IMR-90 (cell line): ENCODE data around the gene ZDHHC18. TPM values are rescaled to one million over a fixed set of nuclear protein-coding genes. Genes with fewer than 3 reads are reported as not detected.

Experiments used
- ATAC-seq: fragments of 200-7000 bp; cut with Tn5 transposase; 2 replicates; pipeline ENCODE4 v1.9.1; 2020; ENCODE audit warnings: low read depth, mild to moderate bottlenecking, moderate library complexity
- BruUV-seq: library from RNA; stranded (reverse); fragments of 400-500 nt; replicated peaks from 2 replicates; lab custom pipeline; 2021; lab: Mats Ljungman, UMichigan
- CTCF ChIA-PET: fragments of 300-600 bp; formaldehyde crosslinking; extraction: SDS; loops from one replicate; lab custom pipeline; 2021; ENCODE audit warnings: antibody characterized with exemption; lab: Yijun Ruan, JAX
- POLR2A ChIA-PET: fragments of 300-600 bp; sonication (Branson Sonifier 250); formaldehyde crosslinking; loops from one replicate; lab custom pipeline; 2022; ENCODE audit warnings: antibody characterized with exemption; ENCODE audit not compliant: unreplicated experiment; lab: Charles Lee
- DNase-seq: peaks from one replicate; pipeline ENCODE4 v3.0.0; 2013
- H2AFZ ChIP-seq: replicated peaks from 2 replicates; pipeline ENCODE3; 2013; ENCODE audit warnings: low read length, mild to moderate bottlenecking; ENCODE audit not compliant: poor library complexity
- H2AK5ac ChIP-seq: 2 replicates; pipeline ENCODE4 v1.6.1; 2013; ENCODE audit warnings: low read depth, low read length, inconsistent platforms
- H2AK9ac ChIP-seq: replicated peaks from 2 replicates; pipeline ENCODE3; 2013; ENCODE audit warnings: mild to moderate bottlenecking, low read depth, low read length, moderate library complexity; ENCODE audit not compliant: poor library complexity
- H2BK120ac ChIP-seq: 2 replicates; pipeline ENCODE4 v1.6.1; 2013; ENCODE audit warnings: low read depth, low read length, inconsistent platforms
- H2BK15ac ChIP-seq: 3 replicates; pipeline ENCODE4 v1.6.1; 2013; ENCODE audit warnings: low read depth, low read length, inconsistent platforms
- H2BK20ac ChIP-seq: 2 replicates; pipeline ENCODE4 v1.6.1; 2013; ENCODE audit warnings: low read depth, mild to moderate bottlenecking, inconsistent platforms, low read length, moderate library complexity
- H2BK5ac ChIP-seq: 2 replicates; pipeline ENCODE4 v1.6.1; 2013; ENCODE audit warnings: mild to moderate bottlenecking, low read depth, low read length, inconsistent platforms; ENCODE audit not compliant: poor library complexity, severe bottlenecking
- H3K14ac ChIP-seq: replicated peaks from 2 replicates; pipeline ENCODE4 v1.6.1; 2013; ENCODE audit warnings: low read depth, low read length, inconsistent platforms
- H3K18ac ChIP-seq: 2 replicates; pipeline ENCODE4 v1.6.1; 2013; ENCODE audit warnings: low read depth, low read length, control low read depth
- H3K23ac ChIP-seq: 2 replicates; pipeline ENCODE4 v1.6.1; 2013; ENCODE audit warnings: low read depth, low read length, inconsistent platforms
- H3K27ac ChIP-seq: 2 replicates; pipeline ENCODE4 v1.5.1; 2013; ENCODE audit warnings: mild to moderate bottlenecking, control low read depth, low read length; ENCODE audit not compliant: insufficient read depth
- H3K27me3 ChIP-seq: 2 replicates; pipeline ENCODE4 v1.6.1; 2013; ENCODE audit warnings: low read length; ENCODE audit not compliant: control insufficient read depth, insufficient read depth
- H3K36me3 ChIP-seq: 2 replicates; pipeline ENCODE4 v1.6.1; 2013; ENCODE audit warnings: low read length, mixed read lengths; ENCODE audit not compliant: control insufficient read depth, insufficient read depth
- H3K4ac ChIP-seq: 2 replicates; pipeline ENCODE4 v1.6.1; 2013; ENCODE audit warnings: low read depth, low read length, inconsistent platforms
- H3K4me1 ChIP-seq: 2 replicates; pipeline ENCODE4 v1.6.1; 2013; ENCODE audit warnings: low read length, mixed read lengths; ENCODE audit not compliant: control insufficient read depth, insufficient read depth
- H3K4me2 ChIP-seq: 2 replicates; pipeline ENCODE4 v1.6.1; 2013; ENCODE audit warnings: low read depth, mild to moderate bottlenecking, control low read depth, low read length, moderate library complexity
- H3K4me3 ChIP-seq: 2 replicates; pipeline ENCODE4 v1.5.1; 2013; ENCODE audit warnings: low read depth, mild to moderate bottlenecking, control low read depth, low read length, moderate library complexity; ENCODE audit not compliant: insufficient read depth
- H3K56ac ChIP-seq: 2 replicates; pipeline ENCODE4 v1.6.1; 2013; ENCODE audit warnings: low read length, inconsistent platforms; ENCODE audit not compliant: insufficient read depth; ENCODE audit errors: extremely low read depth
- H3K79me1 ChIP-seq, 2 experiments: 2 replicates each; pipeline ENCODE4 v1.6.1; 2013; ENCODE audit warnings: low read length in 2 of 2, inconsistent platforms in 1 of 2, low read depth in 1 of 2
- H3K9ac ChIP-seq: 2 replicates; pipeline ENCODE4 v1.6.1; 2013; ENCODE audit warnings: low read depth, low read length, control low read depth
- H3K9me1 ChIP-seq: 2 replicates; pipeline ENCODE4 v1.6.1; 2013; ENCODE audit warnings: low read length, inconsistent platforms; ENCODE audit not compliant: insufficient read depth
- H3K9me3 ChIP-seq: 2 replicates; pipeline ENCODE4 v1.6.1; 2013; ENCODE audit warnings: low read length; ENCODE audit not compliant: control insufficient read depth, insufficient read depth
- H4K20me1 ChIP-seq: 2 replicates; pipeline ENCODE4 v1.6.1; 2013; ENCODE audit warnings: low read length, inconsistent platforms; ENCODE audit not compliant: insufficient read depth
- H4K5ac ChIP-seq: 2 replicates; pipeline ENCODE4 v1.6.1; 2013; ENCODE audit warnings: mild to moderate bottlenecking, low read depth, low read length, control low read depth
- H4K8ac ChIP-seq, 2 experiments: 2 replicates each; pipeline ENCODE4 v1.6.1; 2013; ENCODE audit warnings: low read depth in 2 of 2, low read length in 2 of 2, control low read depth in 1 of 2, inconsistent platforms in 1 of 2
- H4K91ac ChIP-seq: 2 replicates; pipeline ENCODE4 v1.6.1; 2013; ENCODE audit warnings: low read depth, low read length, inconsistent platforms; ENCODE audit not compliant: insufficient read depth
- CEBPB ChIP-seq: IDR thresholded peaks from 2 replicates; pipeline ENCODE4 v1.6.1; 2012; ENCODE audit warnings: low read depth, low read length, improper control_type of control experiment
- FOS ChIP-seq: fragments of 150-350 bp; IDR thresholded peaks from 2 replicates; pipeline ENCODE4 v1.6.1; 2016; ENCODE audit warnings: low read depth, low read length
- MAZ ChIP-seq: IDR thresholded peaks from 2 replicates; pipeline ENCODE4 v1.6.1; 2012; ENCODE audit warnings: low read depth, mild to moderate bottlenecking, low read length, improper control_type of control experiment, moderate library complexity, borderline replicate concordance
- MXI1 ChIP-seq: IDR thresholded peaks from 2 replicates; pipeline ENCODE4 v1.6.1; 2012; ENCODE audit warnings: low read depth, mild to moderate bottlenecking, low read length, moderate library complexity, borderline replicate concordance
- USF2 ChIP-seq: fragments of 150-350 bp; IDR thresholded peaks from 2 replicates; pipeline ENCODE4 v1.6.1; 2017; ENCODE audit warnings: mild to moderate bottlenecking, antibody characterized with exemption, low read length, low read depth
- WGBS, 2 experiments: methylation state at CpG; one replicate each; pipeline versions ENCODE4 v1.1.5 to v1.1.7; 2013; ENCODE audit warnings: missing lambda C conversion rate in 2 of 2; ENCODE audit not compliant: insufficient read length in 1 of 2; ENCODE audit errors: extremely low coverage in 2 of 2; 5-methylcytosine and 5-hydroxymethylcytosine counted together
- dilution Hi-C: fragments of 300-500 bp; cut with HindIII; formaldehyde crosslinking; loops from one replicate; pipeline ENCODE4 v1.14.3; 2018; ENCODE audit warnings: low sequenced_read_pairs; ENCODE audit not compliant: unreplicated experiment
- in situ Hi-C: fragments of 300-500 bp; cut with MboI; formaldehyde crosslinking; loops from 3 replicates; pipeline ENCODE4 v1.14.3; 2019; ENCODE audit warnings: low sequenced_read_pairs, inconsistent platforms, mixed read lengths
- intact Hi-C: fragments of 100-400 bp; cut with micrococcal nuclease; formaldehyde crosslinking; loops from 2 replicates; pipeline ENCODE4 v1.10.0; 2022
- polyA plus RNA-seq, 3 experiments: library from polyadenylated mRNA; depleted of rRNA; stranded (reverse); fragments of >200 nt; gene quantifications; 2 replicates each; pipeline ENCODE4 v1.2.3, GENCODE V29; 2012; ENCODE audit warnings: low replicate concordance in 1 of 3
- total RNA-seq: library from RNA; depleted of rRNA; stranded (reverse); fragments of >200 nt; gene quantifications from 2 replicates; pipeline ENCODE4 v1.2.3, GENCODE V29; 2012
- TF ChIP-seq, protein P1 (sequence below): fragments of 150-350 bp; IDR thresholded peaks from 2 replicates; pipeline ENCODE4 v1.6.1; 2016; ENCODE audit warnings: low read depth, mild to moderate bottlenecking, low read length, moderate library complexity, borderline replicate concordance

The ZDHHC18 gene
- total and polyA plus RNA-seq, 2 of the 4 experiments (the other 2 are of a cell fraction) = 12.5 to 37.0 TPM

DNA sequence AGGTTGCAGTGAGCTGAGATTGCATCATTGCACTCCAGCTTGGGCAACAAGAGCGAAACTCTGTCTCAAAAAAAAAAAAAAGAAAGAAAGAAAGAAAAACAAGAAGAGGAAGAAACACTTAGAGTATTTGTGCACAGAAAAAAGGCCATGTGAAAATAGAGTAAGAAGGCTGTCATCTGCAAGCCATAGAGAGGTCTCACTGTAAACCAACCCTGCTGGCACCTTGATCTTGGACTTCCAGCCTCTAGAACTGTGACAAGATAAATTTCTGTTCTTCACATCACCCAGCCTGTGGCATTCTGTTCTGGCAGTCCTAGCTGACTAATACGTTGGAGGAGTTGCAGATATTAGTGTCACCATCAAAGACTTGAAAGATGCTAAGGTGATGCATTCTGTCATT lies 12.1 kb upstream of the ZDHHC18 start:
- H2AK9ac ChIP-seq = no peak overlapping the region
- WGBS, 2 experiments = no CpG with 5 or more reads among the region's 2 CpGs
- no peak overlapping the region for H2BK5ac ChIP-seq
- H4K20me1 ChIP-seq = no peaks in the 10 kb centered on the region
- no peak overlapping the region for H3K9ac ChIP-seq
- H3K14ac ChIP-seq = no peak overlapping the region
- no peak overlapping the region for H3K27ac ChIP-seq
- no peak overlapping the region for H4K8ac ChIP-seq
- intact Hi-C loops = no loop called here
- H2BK15ac ChIP-seq = no peak overlapping the region
- H3K9me3 ChIP-seq = peaks cover 4% of the 10 kb centered on the region
- H4K5ac ChIP-seq = no peak overlapping the region
- H4K91ac ChIP-seq = no peak overlapping the region
- BruUV-seq = no TSS peak
- no peak for TF ChIP-seq FOS
- TF ChIP-seq USF2 = no peak
- no peak for TF ChIP-seq CEBPB
- TF ChIP-seq, protein P1, sequence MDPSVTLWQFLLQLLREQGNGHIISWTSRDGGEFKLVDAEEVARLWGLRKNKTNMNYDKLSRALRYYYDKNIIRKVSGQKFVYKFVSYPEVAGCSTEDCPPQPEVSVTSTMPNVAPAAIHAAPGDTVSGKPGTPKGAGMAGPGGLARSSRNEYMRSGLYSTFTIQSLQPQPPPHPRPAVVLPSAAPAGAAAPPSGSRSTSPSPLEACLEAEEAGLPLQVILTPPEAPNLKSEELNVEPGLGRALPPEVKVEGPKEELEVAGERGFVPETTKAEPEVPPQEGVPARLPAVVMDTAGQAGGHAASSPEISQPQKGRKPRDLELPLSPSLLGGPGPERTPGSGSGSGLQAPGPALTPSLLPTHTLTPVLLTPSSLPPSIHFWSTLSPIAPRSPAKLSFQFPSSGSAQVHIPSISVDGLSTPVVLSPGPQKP = no peak
- TF ChIP-seq MAZ = no peak
- no peak for TF ChIP-seq MXI1
- ChIA-PET POLR2A (no interaction called here), CTCF (no interaction called here)
- H3K4ac ChIP-seq = no peak overlapping the region
- no peaks in the 10 kb centered on the region for H3K4me1 ChIP-seq
- dilution Hi-C loops = no loop called here
- no peak overlapping the region for H2BK20ac ChIP-seq
- no peak overlapping the region for H3K56ac ChIP-seq
- H3K27me3 ChIP-seq = no peaks in the 10 kb centered on the region
- H3K79me1 ChIP-seq = no peaks in the 10 kb centered on the region
- no peak overlapping the region for H2AFZ ChIP-seq
- H2AK5ac ChIP-seq = no peak overlapping the region
- no peak overlapping the region for H3K4me2 ChIP-seq
- ATAC-seq (no peak), DNase-seq (no peak)
- no peak overlapping the region for H3K23ac ChIP-seq
- H3K9me1 ChIP-seq = no peaks in the 10 kb centered on the region
- H3K18ac ChIP-seq = no peak overlapping the region
- H3K4me3 ChIP-seq = no peak overlapping the region
- no peak overlapping the region for H2BK120ac ChIP-seq
- in situ Hi-C loops = no loop called here
- H3K36me3 ChIP-seq = no peaks in the 10 kb centered on the region
